Activated B cell treated with CpG ODN at 0.5 μM for 24 hours (primary cell): ENCODE measurements around the gene GTF3C2. TPM values are rescaled to one million over a fixed set of nuclear protein-coding genes. Genes with fewer than 3 reads are reported as not detected.

Experiments
- ATAC-seq: fragments of 200-7000 bp; cut with Tn5 transposase; one replicate; pipeline ENCODE4 v1.10.0; 2021; ENCODE audit warnings: low read depth, mild to moderate bottlenecking, moderate library complexity
- CTCF ChIA-PET: fragments of 350-600 bp; sonication (Branson Sonifier 250); formaldehyde crosslinking; loops from one replicate; lab custom pipeline; 2021; ENCODE audit warnings: antibody characterized with exemption; lab: Charles Lee
- POLR2A ChIA-PET: fragments of 350-600 bp; sonication (Branson Sonifier 250); formaldehyde crosslinking; loops from one replicate; lab custom pipeline; 2021; ENCODE audit warnings: antibody characterized with exemption; lab: Charles Lee
- DNase-seq: peaks from one replicate; pipeline ENCODE4 v3.0.0; 2022
- H3K27ac Mint-ChIP-seq: one replicate; pipeline ENCODE4 v1.8.0; 2020; ENCODE audit warnings: mixed read lengths
- H3K27me3 Mint-ChIP-seq: one replicate; pipeline ENCODE4 v1.8.0; 2021; ENCODE audit warnings: mixed read lengths
- H3K36me3 Mint-ChIP-seq: one replicate; pipeline ENCODE4 v1.8.0; 2021; ENCODE audit warnings: low read depth, mixed read lengths
- H3K4me1 Mint-ChIP-seq: one replicate; pipeline ENCODE4 v1.8.0; 2021; ENCODE audit warnings: mixed read lengths
- H3K4me3 Mint-ChIP-seq: one replicate; pipeline ENCODE4 v1.8.0; 2020; ENCODE audit warnings: mild to moderate bottlenecking, mixed read lengths
- H3K9me3 Mint-ChIP-seq: one replicate; pipeline ENCODE4 v1.8.0; 2020; ENCODE audit warnings: mixed read lengths
- CTCF ChIP-seq: fragments of 200-600 bp; IDR thresholded peaks from one replicate; pipeline ENCODE4 v1.8.0; 2022; ENCODE audit warnings: antibody characterized with exemption, mild to moderate bottlenecking
- intact Hi-C: fragments of 100-400 bp; cut with micrococcal nuclease; formaldehyde crosslinking; loops from one replicate; pipeline ENCODE4 v1.15.1; 2024
- total RNA-seq: library from RNA; stranded (reverse); gene quantifications from 2 replicates; pipeline ENCODE4 v1.2.3, GENCODE V29; 2022

Gene GTF3C2
- total RNA-seq, 1 donor from 2014 or later, result 119 TPM

DNA sequence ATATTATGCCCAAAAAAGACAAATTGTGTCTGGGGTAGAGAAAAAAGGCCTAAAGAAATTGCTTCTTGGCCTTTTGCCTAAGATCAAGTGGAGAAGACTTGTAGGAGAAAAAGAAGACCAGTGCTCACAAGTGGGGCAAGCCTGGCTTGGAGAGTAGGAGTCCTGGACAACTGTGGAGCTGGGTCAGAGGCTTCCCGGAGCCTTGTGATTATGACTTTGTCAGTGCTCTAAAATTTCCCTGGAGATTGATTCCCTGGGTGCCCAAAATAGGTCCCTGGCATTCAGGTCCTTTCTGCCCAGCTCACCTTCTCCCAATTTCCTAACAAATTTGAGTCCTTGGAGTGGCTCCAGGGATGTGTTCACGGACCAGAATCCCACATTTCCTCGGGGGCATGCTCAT lies 75.1 kb downstream of the GTF3C2 start:
- H3K27me3 Mint-ChIP-seq, result peaks cover 21% of the 10 kb centered on the region
- no peaks in the 10 kb centered on the region for H3K9me3 Mint-ChIP-seq
- no peaks in the 10 kb centered on the region for H3K36me3 Mint-ChIP-seq
- ChIA-PET CTCF (interaction anchor here (1.6 to 6.6 kb wide), 5 partner anchors 21 to 318 kb away, joined by 3 to 100 read pairs (median 14); no protein-coding TSS in a partner anchor), POLR2A (no interaction called here)
- ATAC-seq (no peak), DNase-seq (no peak)
- no peak for TF ChIP-seq CTCF
- intact Hi-C loops, result loop anchor here (5.0 kb wide), 1 partner anchor 109 kb away; no protein-coding TSS in a partner anchor
- H3K4me1 Mint-ChIP-seq, result peaks cover 5% of the 10 kb centered on the region
- H3K27ac Mint-ChIP-seq, result no peak overlapping the region
- no peak overlapping the region for H3K4me3 Mint-ChIP-seq

- Mint-ChIP-seq H3K27ac (no peak overlapping the region), H3K9me3 (no peaks in the 10 kb centered on the region), H3K4me1 (peaks cover 5% of the 10 kb centered on the region), H3K36me3 (no peaks in the 10 kb centered on the region), H3K4me3 (no peak overlapping the region), H3K27me3 (peaks cover 18% of the 10 kb centered on the region)
- CTCF ChIA-PET, result interaction anchor here (0.6 to 6.6 kb wide), 13 partner anchors 9 to 321 kb away, joined by 3 to 100 read pairs (median 11); partner anchors contain the start of gene PREB
- intact Hi-C loops, result loop anchor here (1.0 to 5.0 kb wide), 7 partner anchors 31 to 435 kb away; partner anchors contain the start of genes KHK and MPV17
- no peak for TF ChIP-seq CTCF
- no peak for ATAC-seq
- no peak for DNase-seq
- POLR2A ChIA-PET, result interaction anchor here (0.5 to 1.1 kb wide), 2 partner anchors 12 to 18 kb away, joined by 4 read pairs; partner anchors contain the start of gene SLC30A3
Measured at GRCh38 chr2:27280826-27281225, 75.7 kb downstream of the GTF3C2 start.

GRCh38 chr2:27278010-27278409 lies 78.6 kb downstream of the GTF3C2 start:
- DNase-seq, result no peak
- Mint-ChIP-seq H3K4me3 (no peak overlapping the region), H3K4me1 (peaks cover 5% of the 10 kb centered on the region), H3K27ac (no peak overlapping the region), H3K9me3 (no peaks in the 10 kb centered on the region), H3K36me3 (no peaks in the 10 kb centered on the region), H3K27me3 (peaks cover 19% of the 10 kb centered on the region)
- ChIA-PET CTCF (interaction anchor here (0.9 to 3.3 kb wide), 3 partner anchors 25 to 252 kb away, joined by 3 to 12 read pairs (median 11); no protein-coding TSS in a partner anchor), POLR2A (no interaction called here)
- TF ChIP-seq CTCF, result no peak
- ATAC-seq, result no peak
- intact Hi-C loops, result no loop called here

Other genes with a start within 250 kb of the GTF3C2 start
- gene CGREF1, start 237.6 kb downstream of the GTF3C2 start, total RNA-seq, result 0.17 and 0.31 TPM in 2 replicates
- 0.20 and 1.1 TPM in 2 replicates for gene ABHD1, start 232.9 kb downstream of the GTF3C2 start, total RNA-seq
- gene PREB, start 222.1 kb downstream of the GTF3C2 start, total RNA-seq, result 38.6 and 38.7 TPM in 2 replicates
- gene PRR30, start 217.4 kb downstream of the GTF3C2 start, total RNA-seq, result not detected in 2 replicates
- gene TCF23, start 207.8 kb downstream of the GTF3C2 start, total RNA-seq, result 0.07 TPM in 1 of 2 replicates, not detected in the other
- 73.9 and 77.2 TPM in 2 replicates for gene ATRAID, start 144.7 kb downstream of the GTF3C2 start, total RNA-seq
- gene SLC5A6, start 144.5 kb downstream of the GTF3C2 start, total RNA-seq, result 53.2 and 69.9 TPM in 2 replicates
- 55.9 and 64.1 TPM in 2 replicates for gene CAD, start 139.4 kb downstream of the GTF3C2 start, total RNA-seq
- gene SLC30A3, start 93.7 kb downstream of the GTF3C2 start, total RNA-seq, result 0.12 and 0.27 TPM in 2 replicates
- gene DNAJC5G, start 81.3 kb downstream of the GTF3C2 start, total RNA-seq, result not detected in 2 replicates
- not detected in 2 replicates for gene TRIM54, start 74.3 kb downstream of the GTF3C2 start, total RNA-seq
- 1.0 and 1.2 TPM in 2 replicates for gene UCN, start 48.3 kb downstream of the GTF3C2 start, total RNA-seq
- 78.1 and 98.3 TPM in 2 replicates for gene MPV17, start 33.7 kb downstream of the GTF3C2 start, total RNA-seq
- 43.3 and 49.9 TPM in 2 replicates for gene EIF2B4, start 13.6 kb upstream of the GTF3C2 start, total RNA-seq
- gene SNX17, start 13.9 kb upstream of the GTF3C2 start, total RNA-seq, result 124 and 128 TPM in 2 replicates
- 30.1 and 32.8 TPM in 2 replicates for gene ZNF513, start 24.0 kb upstream of the GTF3C2 start, total RNA-seq
- gene PPM1G, start 52.8 kb upstream of the GTF3C2 start, total RNA-seq, result 74.7 and 75.2 TPM in 2 replicates
- 78.9 and 82.3 TPM in 2 replicates for gene NRBP1, start 71.9 kb upstream of the GTF3C2 start, total RNA-seq
- gene KRTCAP3, start 85.6 kb upstream of the GTF3C2 start, total RNA-seq, result 6.3 and 10.0 TPM in 2 replicates
- 12.7 and 14.4 TPM in 2 replicates for gene IFT172, start 133.0 kb upstream of the GTF3C2 start, total RNA-seq
- not detected in 2 replicates for gene FNDC4, start 138.4 kb upstream of the GTF3C2 start, total RNA-seq
- not detected in 2 replicates for gene GCKR, start 140.1 kb upstream of the GTF3C2 start, total RNA-seq
- 45.4 and 48.7 TPM in 2 replicates for gene ZNF512, start 226.3 kb upstream of the GTF3C2 start, total RNA-seq